IPS-20b (cell line): ENCODE data around the gene CATSPER4.

Experiments used
- H3K27ac ChIP-seq: one replicate; pipeline ENCODE4 v1.5.1; 2013; ENCODE audit warnings: low read length
- H3K27me3 ChIP-seq: 2 replicates; pipeline ENCODE4 v1.6.1; 2013; ENCODE audit warnings: mild to moderate bottlenecking, low read length, inconsistent platforms; ENCODE audit not compliant: insufficient read depth
- H3K36me3 ChIP-seq: 2 replicates; pipeline ENCODE4 v1.6.1; 2013; ENCODE audit warnings: low read depth, mild to moderate bottlenecking, inconsistent platforms, low read length, moderate library complexity; ENCODE audit not compliant: insufficient read depth
- H3K4me1 ChIP-seq: 2 replicates; pipeline ENCODE4 v1.6.1; 2013; ENCODE audit warnings: mild to moderate bottlenecking, control low read depth, inconsistent platforms, low read length, moderate library complexity; ENCODE audit not compliant: insufficient read depth
- H3K4me3 ChIP-seq: 2 replicates; pipeline ENCODE4 v1.5.1; 2013; ENCODE audit warnings: mild to moderate bottlenecking, low read length, inconsistent platforms
- H3K9ac ChIP-seq: 2 replicates; pipeline ENCODE4 v1.6.1; 2013; ENCODE audit warnings: low read depth, mild to moderate bottlenecking, inconsistent platforms, low read length, moderate library complexity
- H3K9me3 ChIP-seq: 2 replicates; pipeline ENCODE4 v1.6.1; 2013; ENCODE audit warnings: mild to moderate bottlenecking, low read depth, low read length, inconsistent platforms; ENCODE audit not compliant: insufficient read depth

The CATSPER4 gene

GRCh38 chr1:26190373-26190987 lies at the start of gene CATSPER4:
CATSPER4 (plus strand) TSS chr1:26190602; CDS start chr1:26190628, 26 bp downstream.
- no peaks in the 10 kb centered on the region for H3K27me3 ChIP-seq
- H3K9ac ChIP-seq, result no peak within 1 kb of the TSS; the same call in 1 of the 2 replicates
- 0 out of 2 replicates have a peak, but pooled peaks cover 5% of the 10 kb centered on the region for H3K36me3 ChIP-seq
- H3K27ac ChIP-seq, result no peak within 1 kb of the TSS
- no peaks in the 10 kb centered on the region for H3K9me3 ChIP-seq
- H3K4me1 ChIP-seq, result peaks cover 4% of the 10 kb centered on the region; the same call in 1 of the 2 replicates
- H3K4me3 ChIP-seq, result peak within 1 kb of the TSS; percentile 11; the same call in 1 of the 2 replicates

GRCh38 chr1:26142159-26142558 lies 48.2 kb upstream of the CATSPER4 start:
- no peaks in the 10 kb centered on the region for H3K36me3 ChIP-seq
- H3K4me1 ChIP-seq, result no peaks in the 10 kb centered on the region
- H3K9me3 ChIP-seq, result no peaks in the 10 kb centered on the region
- H3K27me3 ChIP-seq, result peaks cover 25% of the 10 kb centered on the region
- no peak overlapping the region for H3K9ac ChIP-seq
- H3K27ac ChIP-seq, result no peak overlapping the region
- no peak overlapping the region for H3K4me3 ChIP-seq

GRCh38 chr1:26145041-26145959 lies 45.1 kb upstream of the CATSPER4 start:
- Histone ChIP-seq H3K27me3 (peaks cover 49% of the 10 kb centered on the region), H3K9me3 (no peaks in the 10 kb centered on the region), H3K9ac (no peak overlapping the region), H3K27ac (no peak overlapping the region), H3K36me3 (no peaks in the 10 kb centered on the region), H3K4me3 (no peak overlapping the region), H3K4me1 (no peaks in the 10 kb centered on the region)

GRCh38 chr1:26145960-26146294 lies 44.5 kb upstream of the CATSPER4 start:
- Histone ChIP-seq H3K27me3 (peaks cover 54% of the 10 kb centered on the region), H3K36me3 (no peaks in the 10 kb centered on the region), H3K27ac (no peak overlapping the region), H3K4me1 (no peaks in the 10 kb centered on the region), H3K4me3 (no peak overlapping the region), H3K9me3 (no peaks in the 10 kb centered on the region), H3K9ac (no peak overlapping the region)

GRCh38 chr1:26148887-26149286 lies 41.5 kb upstream of the CATSPER4 start:
- Histone ChIP-seq H3K4me3 (no peak overlapping the region), H3K9ac (no peak overlapping the region), H3K9me3 (no peaks in the 10 kb centered on the region), H3K27me3 (peaks cover 80% of the 10 kb centered on the region), H3K36me3 (no peaks in the 10 kb centered on the region), H3K27ac (no peak overlapping the region), H3K4me1 (no peaks in the 10 kb centered on the region)

- Histone ChIP-seq H3K36me3 (no peaks in the 10 kb centered on the region), H3K9ac (no peak overlapping the region), H3K27me3 (peaks cover 92% of the 10 kb centered on the region), H3K9me3 (no peaks in the 10 kb centered on the region), H3K4me3 (no peak overlapping the region; the same call in 1 of the 2 replicates), H3K27ac (no peak overlapping the region), H3K4me1 (peaks cover 30% of the 10 kb centered on the region)
Measured at GRCh38 chr1:26153966-26154532, 36.4 kb upstream of the CATSPER4 start.

GRCh38 chr1:26154750-26155149 lies 35.7 kb upstream of the CATSPER4 start:
- H3K27ac ChIP-seq, result no peak overlapping the region
- no peak overlapping the region for H3K9ac ChIP-seq
- peak overlapping the region; percentile 61; the same call in 1 of the 2 replicates for H3K4me3 ChIP-seq
- H3K36me3 ChIP-seq, result no peaks in the 10 kb centered on the region
- H3K9me3 ChIP-seq, result no peaks in the 10 kb centered on the region
- peaks cover 30% of the 10 kb centered on the region for H3K4me1 ChIP-seq
- peaks cover 94% of the 10 kb centered on the region for H3K27me3 ChIP-seq

- peak overlapping the region; percentile 61 for H3K4me3 ChIP-seq
- peaks cover 30% of the 10 kb centered on the region for H3K4me1 ChIP-seq
- H3K27me3 ChIP-seq, result peaks cover 94% of the 10 kb centered on the region
- H3K9me3 ChIP-seq, result no peaks in the 10 kb centered on the region
- H3K9ac ChIP-seq, result no peak overlapping the region
- H3K36me3 ChIP-seq, result no peaks in the 10 kb centered on the region
- no peak overlapping the region for H3K27ac ChIP-seq
Measured at GRCh38 chr1:26155370-26156284, 34.8 kb upstream of the CATSPER4 start.

GRCh38 chr1:26156285-26157038 lies 33.9 kb upstream of the CATSPER4 start:
- Histone ChIP-seq H3K4me3 (peak overlapping the region; percentile 61), H3K4me1 (peaks cover 30% of the 10 kb centered on the region), H3K27me3 (peaks cover 96% of the 10 kb centered on the region), H3K9me3 (no peaks in the 10 kb centered on the region), H3K36me3 (no peaks in the 10 kb centered on the region), H3K9ac (no peak overlapping the region; the same call in 1 of the 2 replicates), H3K27ac (no peak overlapping the region)

- H3K36me3 ChIP-seq, result no peaks in the 10 kb centered on the region
- no peak overlapping the region for H3K4me3 ChIP-seq
- H3K27ac ChIP-seq, result no peak overlapping the region
- H3K9me3 ChIP-seq, result no peaks in the 10 kb centered on the region
- H3K27me3 ChIP-seq, result peaks cover 100% of the 10 kb centered on the region
- no peak overlapping the region for H3K9ac ChIP-seq
- H3K4me1 ChIP-seq, result peaks cover 30% of the 10 kb centered on the region
Measured at GRCh38 chr1:26158271-26158907, 32.0 kb upstream of the CATSPER4 start.
